IPS-20b (cell line): ENCODE measurements around the gene ANXA3.

Experiments used
- H3K27ac ChIP-seq: one replicate; pipeline ENCODE4 v1.5.1; 2013; ENCODE audit warnings: low read length
- H3K27me3 ChIP-seq: 2 replicates; pipeline ENCODE4 v1.6.1; 2013; ENCODE audit warnings: mild to moderate bottlenecking, low read length, inconsistent platforms; ENCODE audit not compliant: insufficient read depth
- H3K36me3 ChIP-seq: 2 replicates; pipeline ENCODE4 v1.6.1; 2013; ENCODE audit warnings: low read depth, mild to moderate bottlenecking, inconsistent platforms, low read length, moderate library complexity; ENCODE audit not compliant: insufficient read depth
- H3K4me1 ChIP-seq: 2 replicates; pipeline ENCODE4 v1.6.1; 2013; ENCODE audit warnings: mild to moderate bottlenecking, control low read depth, inconsistent platforms, low read length, moderate library complexity; ENCODE audit not compliant: insufficient read depth
- H3K4me3 ChIP-seq: 2 replicates; pipeline ENCODE4 v1.5.1; 2013; ENCODE audit warnings: mild to moderate bottlenecking, low read length, inconsistent platforms
- H3K9ac ChIP-seq: 2 replicates; pipeline ENCODE4 v1.6.1; 2013; ENCODE audit warnings: low read depth, mild to moderate bottlenecking, inconsistent platforms, low read length, moderate library complexity
- H3K9me3 ChIP-seq: 2 replicates; pipeline ENCODE4 v1.6.1; 2013; ENCODE audit warnings: mild to moderate bottlenecking, low read depth, low read length, inconsistent platforms; ENCODE audit not compliant: insufficient read depth

ANXA3 gene

DNA sequence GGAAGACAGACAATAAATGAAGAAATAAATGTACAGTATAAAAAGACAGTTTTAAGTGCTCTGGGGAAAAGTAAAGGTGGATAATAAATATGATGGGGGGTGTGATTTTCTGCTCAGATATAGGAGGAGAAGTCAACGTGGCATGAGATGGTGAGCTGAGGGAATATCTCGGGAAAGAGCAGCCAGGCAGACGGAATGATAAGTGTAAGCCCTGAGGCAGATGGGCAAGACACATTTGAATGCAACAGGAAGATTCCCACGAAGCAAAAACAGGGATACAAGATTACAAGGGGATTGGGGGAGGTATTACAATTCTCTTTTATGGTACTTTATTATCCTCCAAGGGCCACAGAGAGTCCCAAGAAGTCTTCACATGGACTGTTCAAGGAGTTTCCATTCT, 11.1 kb downstream of the ANXA3 start:
- peaks cover 41% of the 10 kb centered on the region for H3K4me1 ChIP-seq
- no peaks in the 10 kb centered on the region for H3K36me3 ChIP-seq
- no peaks in the 10 kb centered on the region for H3K9me3 ChIP-seq
- no peak overlapping the region for H3K4me3 ChIP-seq
- no peak overlapping the region for H3K27ac ChIP-seq
- H3K9ac ChIP-seq = no peak overlapping the region
- no peaks in the 10 kb centered on the region for H3K27me3 ChIP-seq

- Histone ChIP-seq H3K4me3 (no peak overlapping the region), H3K27ac (no peak overlapping the region), H3K9ac (no peak overlapping the region), H3K9me3 (no peaks in the 10 kb centered on the region), H3K36me3 (no peaks in the 10 kb centered on the region), H3K4me1 (peaks cover 51% of the 10 kb centered on the region), H3K27me3 (no peaks in the 10 kb centered on the region)
These were observed 14.4 kb downstream of the ANXA3 start for GRCh38 chr4:78565971-78566372.

DNA sequence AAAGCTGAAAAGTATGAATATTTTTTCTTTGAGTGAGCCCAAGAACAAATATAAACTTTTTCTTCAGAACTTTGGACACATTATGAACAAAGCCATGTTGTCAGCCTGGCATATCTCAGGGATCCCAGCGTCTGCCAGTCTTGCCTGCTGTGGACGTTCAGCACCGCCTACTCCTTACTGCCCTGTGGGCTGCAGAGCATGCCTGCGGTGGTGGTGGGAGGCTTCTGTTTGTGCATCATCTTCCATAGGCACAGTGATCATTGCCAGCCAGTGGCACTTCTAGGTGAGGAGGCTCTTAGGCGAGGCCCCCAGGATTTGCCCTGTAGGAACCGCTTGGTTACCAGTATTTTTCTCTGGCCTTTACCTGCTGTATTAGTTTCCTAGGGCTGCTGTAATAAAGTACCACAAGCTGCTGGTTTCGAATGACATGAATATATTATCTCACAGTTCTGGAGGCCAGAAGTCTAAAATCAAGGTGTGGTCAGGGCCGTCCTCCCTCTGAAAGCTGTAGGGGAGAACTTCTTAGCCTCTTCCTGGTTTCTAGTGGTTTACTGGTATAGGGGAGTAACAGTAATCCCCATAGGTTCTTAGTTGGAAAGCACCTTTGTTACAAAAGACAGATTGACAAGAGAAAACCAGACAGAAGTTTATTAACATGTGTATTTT, 15.4 kb downstream of the ANXA3 start:
- H3K9me3 ChIP-seq = no peaks in the 10 kb centered on the region
- no peak overlapping the region for H3K27ac ChIP-seq
- no peak overlapping the region for H3K4me3 ChIP-seq
- no peaks in the 10 kb centered on the region for H3K27me3 ChIP-seq
- no peak overlapping the region for H3K9ac ChIP-seq
- H3K4me1 ChIP-seq = peaks cover 41% of the 10 kb centered on the region
- H3K36me3 ChIP-seq = no peaks in the 10 kb centered on the region

- no peak overlapping the region for H3K9ac ChIP-seq
These were observed 16.0 kb downstream of the ANXA3 start for GRCh38 chr4:78567500-78568060.

DNA sequence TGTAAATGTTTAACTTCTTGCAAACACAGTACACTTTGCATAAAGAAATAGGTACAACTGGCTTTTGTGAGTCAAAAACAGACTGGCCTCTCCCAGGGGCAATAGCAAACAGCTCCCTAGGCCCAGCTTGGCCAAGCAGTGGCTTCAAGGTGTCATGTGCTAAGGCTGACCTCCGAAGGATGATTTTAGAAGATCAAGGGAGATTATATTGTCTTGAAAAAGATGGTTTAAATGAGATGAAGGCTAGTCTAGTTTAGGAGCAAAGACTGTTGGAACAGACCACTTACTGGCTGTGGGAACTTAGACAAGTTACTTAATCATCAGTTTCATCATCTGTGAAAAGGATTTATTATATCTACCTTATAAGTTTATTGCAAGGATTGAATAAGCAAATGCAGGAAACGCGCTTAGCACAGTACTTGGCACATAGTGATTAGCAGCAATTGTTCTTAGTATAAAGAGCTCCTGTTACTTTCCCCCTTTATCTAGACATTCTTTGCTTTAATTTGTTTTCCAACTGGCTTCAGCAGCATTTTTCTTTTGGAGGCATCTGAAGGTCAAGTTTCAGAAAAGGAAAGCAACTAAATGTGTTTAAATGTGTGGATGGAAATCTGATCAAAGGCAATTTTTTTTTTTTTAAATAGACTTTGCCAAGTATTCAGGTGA, 17.2 kb downstream of the ANXA3 start:
- no peak overlapping the region for H3K9ac ChIP-seq
- H3K36me3 ChIP-seq = no peaks in the 10 kb centered on the region
- no peaks in the 10 kb centered on the region for H3K27me3 ChIP-seq
- peaks cover 32% of the 10 kb centered on the region for H3K4me1 ChIP-seq
- H3K4me3 ChIP-seq = no peak overlapping the region
- no peak overlapping the region for H3K27ac ChIP-seq
- H3K9me3 ChIP-seq = no peaks in the 10 kb centered on the region

More at GRCh38 chr4:78567500-78568060, 16.0 kb downstream of the ANXA3 start:
- Histone ChIP-seq H3K27me3 (no peaks in the 10 kb centered on the region), H3K4me3 (no peak overlapping the region), H3K9me3 (no peaks in the 10 kb centered on the region), H3K36me3 (no peaks in the 10 kb centered on the region), H3K27ac (no peak overlapping the region), H3K4me1 (peaks cover 37% of the 10 kb centered on the region)

GRCh38 chr4:78569306-78569821, 17.8 kb downstream of the ANXA3 start:
- H3K4me1 ChIP-seq = peaks cover 32% of the 10 kb centered on the region
- no peak overlapping the region for H3K4me3 ChIP-seq

DNA sequence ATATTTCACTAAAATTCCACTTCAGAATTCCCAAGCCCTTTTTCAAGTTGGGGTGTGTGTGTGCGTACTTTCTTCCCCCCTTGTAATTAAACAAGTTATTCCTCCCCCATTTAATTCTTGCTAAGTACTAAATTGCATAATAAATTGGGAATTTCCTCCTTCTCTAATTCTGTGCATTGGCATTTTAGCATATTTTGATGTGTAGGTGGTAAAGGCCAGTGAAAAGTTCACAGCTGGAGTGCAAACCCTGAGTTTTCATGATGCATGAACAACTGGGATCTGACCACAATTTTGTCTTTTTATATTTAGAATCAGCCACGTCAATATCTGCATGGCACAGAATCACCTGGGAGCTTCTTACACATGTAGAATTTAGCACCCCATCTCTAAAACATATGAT, 18.5 kb downstream of the ANXA3 start:
- peaks cover 32% of the 10 kb centered on the region for H3K4me1 ChIP-seq
- H3K36me3 ChIP-seq = peaks cover 4% of the 10 kb centered on the region; the same call in 1 of the 2 replicates
- H3K9me3 ChIP-seq = no peaks in the 10 kb centered on the region
- H3K4me3 ChIP-seq = no peak overlapping the region
- no peaks in the 10 kb centered on the region for H3K27me3 ChIP-seq
- no peak overlapping the region for H3K9ac ChIP-seq
- H3K27ac ChIP-seq = no peak overlapping the region

More at GRCh38 chr4:78569306-78569821, 17.8 kb downstream of the ANXA3 start:
- Histone ChIP-seq H3K27ac (no peak overlapping the region), H3K27me3 (no peaks in the 10 kb centered on the region), H3K36me3 (no peaks in the 10 kb centered on the region), H3K9me3 (no peaks in the 10 kb centered on the region), H3K9ac (no peak overlapping the region)

- Histone ChIP-seq H3K9me3 (no peaks in the 10 kb centered on the region), H3K27me3 (no peaks in the 10 kb centered on the region), H3K27ac (no peak overlapping the region), H3K36me3 (peaks cover 4% of the 10 kb centered on the region; the same call in 1 of the 2 replicates), H3K4me1 (peaks cover 27% of the 10 kb centered on the region), H3K4me3 (no peak overlapping the region), H3K9ac (no peak overlapping the region)
These were observed 20.2 kb downstream of the ANXA3 start for GRCh38 chr4:78571804-78572203.

DNA sequence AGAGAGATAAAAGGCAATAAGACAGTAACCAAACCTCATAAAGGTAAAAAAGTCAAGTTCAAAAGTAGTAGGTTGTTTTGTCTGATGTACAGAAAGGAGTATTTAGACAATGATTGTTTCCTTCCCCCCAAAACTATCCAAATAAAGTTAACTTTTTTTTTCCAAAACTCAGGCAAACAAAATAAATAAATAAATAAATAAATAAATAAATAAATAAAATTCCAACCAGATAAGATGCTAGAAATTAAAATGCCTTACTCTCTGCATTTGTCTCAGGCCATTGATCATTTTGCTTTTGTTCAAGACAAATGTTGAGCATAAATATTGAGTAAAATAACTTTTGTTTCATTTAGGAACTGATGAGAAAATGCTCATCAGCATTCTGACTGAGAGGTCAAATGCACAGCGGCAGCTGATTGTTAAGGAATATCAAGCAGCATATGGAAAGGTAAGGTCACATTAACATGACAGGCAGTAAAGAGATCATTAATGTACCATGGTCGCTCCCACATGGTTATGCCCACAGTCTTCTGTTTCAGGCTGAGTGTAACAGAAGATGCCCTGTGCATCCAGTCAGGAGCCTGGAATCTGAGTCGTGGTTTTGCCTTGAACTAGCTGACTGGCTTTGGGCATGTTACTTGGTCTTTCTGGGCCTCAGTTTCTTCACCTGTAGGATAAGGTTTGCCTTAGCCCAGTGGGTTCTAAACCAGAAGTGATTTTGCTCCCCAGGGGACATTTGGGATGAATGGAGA, 27.3 kb downstream of the ANXA3 start:
- no peak overlapping the region for H3K27ac ChIP-seq
- H3K9me3 ChIP-seq = no peaks in the 10 kb centered on the region
- H3K27me3 ChIP-seq = no peaks in the 10 kb centered on the region
- peaks cover 4% of the 10 kb centered on the region; the same call in 1 of the 2 replicates for H3K36me3 ChIP-seq
- no peaks in the 10 kb centered on the region for H3K4me1 ChIP-seq
- no peak overlapping the region for H3K4me3 ChIP-seq
- H3K9ac ChIP-seq = no peak overlapping the region

GRCh38 chr4:78581618-78582017, 30.0 kb downstream of the ANXA3 start:
- no peak overlapping the region for H3K4me3 ChIP-seq
- peaks cover 6% of the 10 kb centered on the region for H3K36me3 ChIP-seq
- no peaks in the 10 kb centered on the region for H3K27me3 ChIP-seq
- no peak overlapping the region for H3K9ac ChIP-seq
- H3K9me3 ChIP-seq = no peaks in the 10 kb centered on the region
- no peaks in the 10 kb centered on the region for H3K4me1 ChIP-seq
- H3K27ac ChIP-seq = no peak overlapping the region

- Histone ChIP-seq H3K4me3 (no peak overlapping the region), H3K9ac (no peak overlapping the region), H3K27ac (no peak overlapping the region), H3K9me3 (no peaks in the 10 kb centered on the region), H3K27me3 (no peaks in the 10 kb centered on the region), H3K36me3 (peaks cover 9% of the 10 kb centered on the region), H3K4me1 (no peaks in the 10 kb centered on the region)
These were observed 33.4 kb downstream of the ANXA3 start for GRCh38 chr4:78584863-78585547.
